Panc1 (cell line): ENCODE data around the gene CCDC80. TPM values are rescaled to one million over a fixed set of nuclear protein-coding genes. Genes with fewer than 3 reads are reported as not detected.

Experiments used
- ATAC-seq: fragments of 200-7000 bp; cut with Tn5 transposase; 2 replicates; pipeline ENCODE4 v1.9.1; 2020; ENCODE audit warnings: mild to moderate bottlenecking, moderate library complexity
- BruUV-seq: library from RNA; stranded (reverse); fragments of 400-500 nt; replicated peaks from 2 replicates; lab custom pipeline; 2021; lab: Mats Ljungman, UMichigan
- CTCF ChIA-PET: fragments of 300-600 bp; sonication (Branson Sonifier 250); formaldehyde crosslinking; loops from one replicate; lab custom pipeline; 2022; ENCODE audit warnings: antibody characterized with exemption; lab: Charles Lee
- POLR2A ChIA-PET: fragments of 300-600 bp; sonication (Branson Sonifier 250); formaldehyde crosslinking; loops from one replicate; lab custom pipeline; 2022; ENCODE audit warnings: antibody characterized with exemption; lab: Charles Lee
- DNase-seq: peaks from one replicate; pipeline ENCODE4 v3.0.0-alpha.2; 2010; ENCODE audit warnings: low read depth, low spot score
- H3K27ac ChIP-seq: 2 replicates; pipeline ENCODE4 v1.5.1; 2011; ENCODE audit warnings: mild to moderate bottlenecking, low read length, inconsistent platforms
- H3K27me3 ChIP-seq: fragments of 200-500 bp; sonication (Bioruptor generic); 2 replicates; pipeline ENCODE4 v1.6.0; 2014; ENCODE audit warnings: low read length, inconsistent platforms; ENCODE audit not compliant: control insufficient read depth, insufficient read depth
- H3K36me3 ChIP-seq: fragments of 200-500 bp; sonication (Bioruptor generic); 2 replicates; pipeline ENCODE4 v1.5.1; 2014; ENCODE audit warnings: inconsistent platforms, mild to moderate bottlenecking, low read length, moderate library complexity; ENCODE audit not compliant: control insufficient read depth, insufficient read depth
- H3K4me1 ChIP-seq: 2 replicates; pipeline ENCODE4 v1.5.1; 2011; ENCODE audit warnings: inconsistent platforms, mild to moderate bottlenecking, low read length, moderate library complexity; ENCODE audit not compliant: control insufficient read depth, insufficient read depth
- H3K4me3 ChIP-seq, 2 experiments: 2 replicates each; pipeline ENCODE4 v1.5.1; 2011 to 2012; ENCODE audit warnings: low read depth in 2 of 2, low read length in 2 of 2, mild to moderate bottlenecking in 2 of 2, inconsistent platforms in 1 of 2, moderate library complexity in 1 of 2
- H3K9me3 ChIP-seq: fragments of 200-500 bp; sonication (Bioruptor generic); 2 replicates; pipeline ENCODE4 v1.5.1; 2014; ENCODE audit warnings: low read depth, mild to moderate bottlenecking, inconsistent platforms, low read length, moderate library complexity; ENCODE audit not compliant: control insufficient read depth, insufficient read depth
- POLR2AphosphoS5 ChIP-seq: IDR thresholded peaks from 2 replicates; pipeline ENCODE4 v1.6.1; 2012; ENCODE audit warnings: mild to moderate bottlenecking, low read depth, low read length, moderate library complexity
- SIN3A ChIP-seq: IDR thresholded peaks from 2 replicates; pipeline ENCODE4 v1.6.1; 2012; ENCODE audit warnings: low read depth, mild to moderate bottlenecking, low read length, moderate library complexity, borderline replicate concordance; ENCODE audit not compliant: insufficient read depth
- TCF7L2 ChIP-seq: IDR thresholded peaks from 2 replicates; pipeline ENCODE4 v1.6.1; 2011; ENCODE audit warnings: mild to moderate bottlenecking, low read depth, low read length, inconsistent platforms
- in situ Hi-C: cut with HindIII; loops from 2 replicates; pipeline ENCODE4 v1.10.0; 2016; ENCODE audit warnings: low sequenced_read_pairs, low pct_unique_long_range_greater_than_20kb
- intact Hi-C: fragments of 100-400 bp; cut with micrococcal nuclease; formaldehyde crosslinking; loops from one replicate; pipeline ENCODE4 v1.10.0; 2022; ENCODE audit not compliant: unreplicated experiment
- total RNA-seq: library from RNA; stranded (reverse); gene quantifications from one replicate; pipeline ENCODE4 v1.2.1, GENCODE V29; 2021; ENCODE audit not compliant: unreplicated experiment
- TF ChIP-seq, protein P1 (sequence below), 2 experiments: IDR thresholded peaks; 2 replicates each; pipeline ENCODE4 v1.6.1; 2011 to 2012; ENCODE audit warnings: low read depth in 2 of 2, control low read depth in 1 of 2, low read length in 1 of 2, mild to moderate bottlenecking in 1 of 2, moderate library complexity in 1 of 2; ENCODE audit not compliant: insufficient read depth in 1 of 2
- TF ChIP-seq, protein P2 (sequence below): fragments of 450-650 bp; IDR thresholded peaks from 2 replicates; pipeline ENCODE4 v1.5.1; 2017; ENCODE audit warnings: mild to moderate bottlenecking

Gene CCDC80
- total RNA-seq, 1 experiment from 2014 or later: 0.64 TPM

DNA sequence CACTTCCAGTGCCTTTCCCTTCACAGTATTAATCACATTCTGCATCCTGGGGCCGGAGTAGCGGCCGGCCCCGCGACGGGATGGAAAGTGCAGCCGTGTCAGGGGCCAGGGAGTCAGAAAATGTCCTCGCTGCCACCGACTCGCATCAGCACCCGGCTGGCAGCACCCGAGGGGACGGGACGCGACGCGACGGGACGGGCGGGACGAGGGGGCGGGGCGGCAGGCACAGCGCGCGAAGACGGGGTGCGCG is 79.5 kb downstream of the CCDC80 start:
- ATAC-seq (peak; percentile 84), DNase-seq (no peak)
- TF ChIP-seq POLR2AphosphoS5: no peak
- no peak for TF ChIP-seq SIN3A
- TF ChIP-seq, protein P1, sequence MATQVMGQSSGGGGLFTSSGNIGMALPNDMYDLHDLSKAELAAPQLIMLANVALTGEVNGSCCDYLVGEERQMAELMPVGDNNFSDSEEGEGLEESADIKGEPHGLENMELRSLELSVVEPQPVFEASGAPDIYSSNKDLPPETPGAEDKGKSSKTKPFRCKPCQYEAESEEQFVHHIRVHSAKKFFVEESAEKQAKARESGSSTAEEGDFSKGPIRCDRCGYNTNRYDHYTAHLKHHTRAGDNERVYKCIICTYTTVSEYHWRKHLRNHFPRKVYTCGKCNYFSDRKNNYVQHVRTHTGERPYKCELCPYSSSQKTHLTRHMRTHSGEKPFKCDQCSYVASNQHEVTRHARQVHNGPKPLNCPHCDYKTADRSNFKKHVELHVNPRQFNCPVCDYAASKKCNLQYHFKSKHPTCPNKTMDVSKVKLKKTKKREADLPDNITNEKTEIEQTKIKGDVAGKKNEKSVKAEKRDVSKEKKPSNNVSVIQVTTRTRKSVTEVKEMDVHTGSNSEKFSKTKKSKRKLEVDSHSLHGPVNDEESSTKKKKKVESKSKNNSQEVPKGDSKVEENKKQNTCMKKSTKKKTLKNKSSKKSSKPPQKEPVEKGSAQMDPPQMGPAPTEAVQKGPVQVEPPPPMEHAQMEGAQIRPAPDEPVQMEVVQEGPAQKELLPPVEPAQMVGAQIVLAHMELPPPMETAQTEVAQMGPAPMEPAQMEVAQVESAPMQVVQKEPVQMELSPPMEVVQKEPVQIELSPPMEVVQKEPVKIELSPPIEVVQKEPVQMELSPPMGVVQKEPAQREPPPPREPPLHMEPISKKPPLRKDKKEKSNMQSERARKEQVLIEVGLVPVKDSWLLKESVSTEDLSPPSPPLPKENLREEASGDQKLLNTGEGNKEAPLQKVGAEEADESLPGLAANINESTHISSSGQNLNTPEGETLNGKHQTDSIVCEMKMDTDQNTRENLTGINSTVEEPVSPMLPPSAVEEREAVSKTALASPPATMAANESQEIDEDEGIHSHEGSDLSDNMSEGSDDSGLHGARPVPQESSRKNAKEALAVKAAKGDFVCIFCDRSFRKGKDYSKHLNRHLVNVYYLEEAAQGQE (IDR thresholded peaks at IDR 0.05; ENCODE audit: insufficient read depth in 1 of 2, low read depth in 2 of 2, low read length in 1 of 2): no peak
- TF ChIP-seq, protein P2, sequence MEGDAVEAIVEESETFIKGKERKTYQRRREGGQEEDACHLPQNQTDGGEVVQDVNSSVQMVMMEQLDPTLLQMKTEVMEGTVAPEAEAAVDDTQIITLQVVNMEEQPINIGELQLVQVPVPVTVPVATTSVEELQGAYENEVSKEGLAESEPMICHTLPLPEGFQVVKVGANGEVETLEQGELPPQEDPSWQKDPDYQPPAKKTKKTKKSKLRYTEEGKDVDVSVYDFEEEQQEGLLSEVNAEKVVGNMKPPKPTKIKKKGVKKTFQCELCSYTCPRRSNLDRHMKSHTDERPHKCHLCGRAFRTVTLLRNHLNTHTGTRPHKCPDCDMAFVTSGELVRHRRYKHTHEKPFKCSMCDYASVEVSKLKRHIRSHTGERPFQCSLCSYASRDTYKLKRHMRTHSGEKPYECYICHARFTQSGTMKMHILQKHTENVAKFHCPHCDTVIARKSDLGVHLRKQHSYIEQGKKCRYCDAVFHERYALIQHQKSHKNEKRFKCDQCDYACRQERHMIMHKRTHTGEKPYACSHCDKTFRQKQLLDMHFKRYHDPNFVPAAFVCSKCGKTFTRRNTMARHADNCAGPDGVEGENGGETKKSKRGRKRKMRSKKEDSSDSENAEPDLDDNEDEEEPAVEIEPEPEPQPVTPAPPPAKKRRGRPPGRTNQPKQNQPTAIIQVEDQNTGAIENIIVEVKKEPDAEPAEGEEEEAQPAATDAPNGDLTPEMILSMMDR: no peak
- no peak for TF ChIP-seq TCF7L2
- Histone ChIP-seq H3K27ac (peak overlapping the region; percentile 97), H3K36me3 (peaks cover 7% of the 10 kb centered on the region; the same call in 1 of the 2 replicates), H3K4me3 (peak overlapping the region; percentile 95 to 99), H3K9me3 (no peaks in the 10 kb centered on the region), H3K27me3 (no peaks in the 10 kb centered on the region), H3K4me1 (peaks cover 18% of the 10 kb centered on the region; the same call in 1 of the 2 replicates)
- ChIA-PET CTCF (no interaction called here), POLR2A (no interaction called here)
- in situ Hi-C loops: no loop called here
- intact Hi-C loops: no loop called here
- BruUV-seq: no TSS peak

DNA sequence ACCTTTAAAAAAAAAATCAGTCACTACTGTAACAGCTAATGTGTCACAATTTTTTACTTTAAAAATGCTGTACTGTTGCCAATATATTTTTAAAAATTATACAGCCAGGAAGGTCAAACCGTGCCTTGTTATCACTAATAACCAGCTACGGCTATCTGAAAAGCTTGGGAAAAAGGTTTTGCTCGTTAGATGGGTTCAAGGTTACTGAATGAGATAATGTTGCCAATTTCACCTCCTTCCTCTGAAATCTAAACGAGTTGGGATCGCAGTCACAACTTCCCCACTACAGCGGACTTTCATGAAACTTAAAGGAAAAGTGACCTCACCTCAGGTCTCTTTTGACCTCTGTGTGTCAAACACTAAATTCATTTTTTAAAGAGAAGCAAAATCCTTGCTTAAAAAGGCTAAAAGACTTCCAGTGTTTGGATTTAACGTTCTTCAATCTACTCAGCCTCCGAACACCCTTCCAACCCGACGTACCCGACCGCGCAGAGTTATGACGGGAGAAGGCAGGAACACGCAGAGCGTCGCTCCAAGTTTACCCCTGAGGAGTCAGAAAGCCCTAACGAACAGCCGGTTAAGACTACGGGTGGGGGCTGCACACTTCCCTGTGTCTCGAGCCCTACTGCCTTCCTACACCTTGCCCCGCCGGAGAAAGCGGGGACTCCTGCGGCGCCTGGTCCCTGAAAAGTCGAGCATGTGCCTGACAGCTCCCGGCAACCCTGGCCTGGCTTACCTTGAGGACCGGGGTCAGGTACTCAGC is 80.0 kb downstream of the CCDC80 start:
- TF ChIP-seq, protein P1 (IDR thresholded peaks at IDR 0.05; ENCODE audit: insufficient read depth in 1 of 2, low read depth in 2 of 2, low read length in 1 of 2): no peak
- TF ChIP-seq SIN3A: no peak; the same call in 1 of the 2 replicates
- peaks cover 18% of the 10 kb centered on the region; the same call in 1 of the 2 replicates for H3K4me1 ChIP-seq
- H3K27ac ChIP-seq: peak overlapping the region; percentile 97
- intact Hi-C loops: no loop called here
- peak overlapping the region; percentile 95 to 99 for H3K4me3 ChIP-seq
- DNase-seq (peak; percentile 51), ATAC-seq (peak; percentile 62)
- ChIA-PET CTCF (no interaction called here), POLR2A (no interaction called here)
- in situ Hi-C loops: no loop called here
- peaks cover 7% of the 10 kb centered on the region; the same call in 1 of the 2 replicates for H3K36me3 ChIP-seq
- no peaks in the 10 kb centered on the region for H3K27me3 ChIP-seq
- H3K9me3 ChIP-seq: no peaks in the 10 kb centered on the region
- TSS peak; percentile 58 for BruUV-seq
